ENCODE measurements around the gene C9orf50.

Gene C9orf50

DNA sequence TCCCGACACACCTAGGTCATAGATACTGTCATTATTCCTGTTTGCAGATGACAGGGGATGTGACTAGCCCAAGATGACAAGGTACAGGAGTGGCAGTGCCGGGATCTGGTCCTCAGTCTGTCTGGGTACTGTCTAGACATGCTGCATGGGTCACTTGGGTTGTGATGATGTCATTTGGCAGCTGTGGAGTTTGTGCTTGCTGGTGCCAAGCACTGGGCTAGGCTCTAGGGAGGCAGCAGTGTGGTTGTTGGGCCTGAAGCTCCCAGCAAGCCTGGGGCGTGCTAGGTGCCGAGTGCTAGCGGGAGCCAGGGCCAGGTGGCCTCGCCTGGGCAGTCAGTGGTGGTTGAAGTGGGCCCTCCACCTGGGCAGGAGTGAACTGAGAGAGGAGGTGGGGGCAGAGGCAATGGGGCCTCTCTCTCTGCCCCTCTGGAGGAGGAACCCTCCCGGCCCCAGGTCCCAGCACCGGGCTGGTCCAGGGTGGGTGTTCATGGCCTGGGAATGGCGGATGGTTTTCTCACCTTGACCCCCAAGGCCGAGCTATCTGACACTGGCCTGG is 29.9 kb upstream of the C9orf50 start:
- H3K36me3 ChIP-seq, result no peaks in the 10 kb centered on the region
- TF ChIP-seq, protein P1, sequence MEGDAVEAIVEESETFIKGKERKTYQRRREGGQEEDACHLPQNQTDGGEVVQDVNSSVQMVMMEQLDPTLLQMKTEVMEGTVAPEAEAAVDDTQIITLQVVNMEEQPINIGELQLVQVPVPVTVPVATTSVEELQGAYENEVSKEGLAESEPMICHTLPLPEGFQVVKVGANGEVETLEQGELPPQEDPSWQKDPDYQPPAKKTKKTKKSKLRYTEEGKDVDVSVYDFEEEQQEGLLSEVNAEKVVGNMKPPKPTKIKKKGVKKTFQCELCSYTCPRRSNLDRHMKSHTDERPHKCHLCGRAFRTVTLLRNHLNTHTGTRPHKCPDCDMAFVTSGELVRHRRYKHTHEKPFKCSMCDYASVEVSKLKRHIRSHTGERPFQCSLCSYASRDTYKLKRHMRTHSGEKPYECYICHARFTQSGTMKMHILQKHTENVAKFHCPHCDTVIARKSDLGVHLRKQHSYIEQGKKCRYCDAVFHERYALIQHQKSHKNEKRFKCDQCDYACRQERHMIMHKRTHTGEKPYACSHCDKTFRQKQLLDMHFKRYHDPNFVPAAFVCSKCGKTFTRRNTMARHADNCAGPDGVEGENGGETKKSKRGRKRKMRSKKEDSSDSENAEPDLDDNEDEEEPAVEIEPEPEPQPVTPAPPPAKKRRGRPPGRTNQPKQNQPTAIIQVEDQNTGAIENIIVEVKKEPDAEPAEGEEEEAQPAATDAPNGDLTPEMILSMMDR (IDR thresholded peaks at IDR 0.05; ENCODE audit: low read depth, low read length), result no peak
- H3K27me3 ChIP-seq (ENCODE audit: insufficient read depth, low read depth, severe bottlenecking), result no peaks in the 10 kb centered on the region
- no peak for DNase-seq
- H3K4me3 ChIP-seq (ENCODE audit: low read depth, low read length), result no peak overlapping the region
- H3K9me3 ChIP-seq (ENCODE audit: severe bottlenecking), result no peaks in the 10 kb centered on the region
- H3K27ac ChIP-seq, result no peak overlapping the region

DNA sequence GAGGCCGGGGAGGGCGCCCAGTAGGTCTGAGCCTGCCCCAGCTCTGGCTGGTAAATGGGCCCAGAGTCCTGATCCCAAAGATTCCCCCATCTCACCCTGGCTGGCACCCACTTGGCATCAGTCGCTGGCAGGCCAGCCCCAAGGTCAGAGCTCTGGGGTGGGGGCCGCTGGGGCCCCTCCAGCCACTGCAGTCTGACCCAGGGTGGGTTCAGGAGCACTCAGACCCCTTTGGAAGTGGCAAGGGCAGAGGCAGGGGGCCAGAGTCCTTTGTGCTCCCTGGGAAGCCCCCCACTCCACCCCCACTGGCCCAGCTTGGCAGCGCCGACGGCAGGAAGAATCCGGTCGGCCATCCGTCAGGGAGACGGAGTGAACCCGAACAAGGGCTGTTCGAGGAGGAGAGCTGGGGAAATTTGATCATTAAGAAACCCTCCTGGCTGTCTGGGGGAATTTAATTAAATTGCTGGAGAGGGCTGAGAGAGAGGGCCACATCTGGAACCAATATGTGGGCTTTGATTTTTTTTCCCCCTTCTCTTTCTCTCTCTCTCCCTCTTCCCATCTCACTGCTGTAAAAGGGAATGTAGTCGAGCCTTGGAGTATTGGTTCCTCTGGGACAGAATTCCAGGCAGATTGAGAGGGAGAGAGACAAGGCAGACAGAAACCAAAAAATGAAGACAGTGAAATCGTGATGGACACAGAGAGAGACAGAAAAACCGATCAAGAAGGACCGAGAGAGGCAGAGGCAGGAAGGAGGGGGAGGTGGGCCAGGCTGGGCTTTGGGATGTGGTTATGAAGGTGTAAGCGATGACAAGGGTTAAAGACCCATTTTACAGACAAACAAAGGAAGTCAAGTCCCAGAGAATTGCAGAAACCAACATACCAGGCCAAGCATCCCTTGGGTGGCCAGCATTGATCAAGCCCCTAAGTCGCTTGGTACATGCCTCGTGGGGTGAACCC is 29.1 kb upstream of the C9orf50 start:
- TF ChIP-seq, protein P1 (IDR thresholded peaks at IDR 0.05; ENCODE audit: low read depth, low read length), result no peak
- DNase-seq, result no peak
- no peaks in the 10 kb centered on the region for H3K9me3 ChIP-seq (ENCODE audit: severe bottlenecking)
- no peaks in the 10 kb centered on the region for H3K27me3 ChIP-seq (ENCODE audit: insufficient read depth, low read depth, severe bottlenecking)
- no peak overlapping the region for H3K27ac ChIP-seq
- H3K36me3 ChIP-seq, result no peaks in the 10 kb centered on the region
- no peak overlapping the region for H3K4me3 ChIP-seq (ENCODE audit: low read depth, low read length)

DNA sequence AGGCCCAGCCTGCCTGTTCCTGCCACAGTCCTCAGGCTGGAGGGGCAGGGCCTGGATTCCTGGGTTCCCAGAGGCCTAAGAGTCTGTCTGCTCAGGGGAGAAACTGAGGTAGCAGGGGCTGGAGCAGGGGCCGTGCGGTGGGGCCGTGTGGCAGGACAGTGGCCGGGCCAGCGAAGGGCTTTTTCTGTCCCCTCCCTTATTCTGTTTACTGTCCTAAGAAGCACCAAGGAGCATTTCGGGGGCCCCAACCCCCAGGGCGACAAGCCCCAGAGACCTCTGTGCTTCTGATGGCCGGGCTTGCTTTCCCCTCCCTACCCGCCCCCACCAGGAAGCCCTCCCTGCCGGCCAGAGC is 27.8 kb upstream of the C9orf50 start:
- TF ChIP-seq, protein P1 (IDR thresholded peaks at IDR 0.05; ENCODE audit: low read depth, low read length), result no peak
- Histone ChIP-seq H3K27ac (no peak overlapping the region), H3K27me3 (ENCODE audit: insufficient read depth, low read depth, severe bottlenecking) (no peaks in the 10 kb centered on the region), H3K36me3 (no peaks in the 10 kb centered on the region), H3K9me3 (ENCODE audit: severe bottlenecking) (no peaks in the 10 kb centered on the region), H3K4me3 (ENCODE audit: low read depth, low read length) (no peak overlapping the region)
- no peak for DNase-seq

DNA sequence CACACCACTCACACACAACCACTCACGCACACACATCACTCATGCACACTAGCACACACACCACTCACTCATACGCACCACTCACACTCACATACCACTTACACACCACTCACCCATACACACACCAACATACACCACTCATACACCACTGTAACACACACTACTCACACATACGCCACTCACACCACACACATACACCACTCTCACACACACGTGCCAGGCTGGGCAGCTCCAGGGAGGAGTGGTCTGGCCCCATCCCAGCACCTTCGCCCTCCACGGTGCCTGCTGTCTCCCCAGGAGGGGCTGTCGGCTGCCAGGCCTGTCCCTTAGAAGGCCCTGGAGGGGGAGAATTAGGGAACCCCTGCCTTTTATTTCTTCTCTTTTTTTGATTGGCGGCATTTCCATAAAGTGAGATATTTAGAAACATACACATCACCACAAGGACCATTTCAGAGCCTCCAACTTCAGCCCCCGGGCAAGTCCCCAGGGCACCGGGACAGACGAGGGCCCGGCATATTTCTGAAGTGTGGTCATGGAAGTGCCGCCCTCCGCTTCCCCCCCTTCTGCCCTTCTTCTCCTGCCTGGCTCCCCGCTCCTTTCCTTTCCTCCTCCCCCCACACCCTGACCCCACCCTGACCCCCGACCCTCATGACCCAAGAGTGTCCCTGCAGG is 27.3 kb upstream of the C9orf50 start:
- no peak for DNase-seq
- Histone ChIP-seq H3K36me3 (no peaks in the 10 kb centered on the region), H3K4me3 (ENCODE audit: low read depth, low read length) (no peak overlapping the region), H3K9me3 (ENCODE audit: severe bottlenecking) (no peaks in the 10 kb centered on the region), H3K27me3 (ENCODE audit: insufficient read depth, low read depth, severe bottlenecking) (no peaks in the 10 kb centered on the region), H3K27ac (no peak overlapping the region)
- TF ChIP-seq, protein P1 (IDR thresholded peaks at IDR 0.05; ENCODE audit: low read depth, low read length), result no peak

DNA sequence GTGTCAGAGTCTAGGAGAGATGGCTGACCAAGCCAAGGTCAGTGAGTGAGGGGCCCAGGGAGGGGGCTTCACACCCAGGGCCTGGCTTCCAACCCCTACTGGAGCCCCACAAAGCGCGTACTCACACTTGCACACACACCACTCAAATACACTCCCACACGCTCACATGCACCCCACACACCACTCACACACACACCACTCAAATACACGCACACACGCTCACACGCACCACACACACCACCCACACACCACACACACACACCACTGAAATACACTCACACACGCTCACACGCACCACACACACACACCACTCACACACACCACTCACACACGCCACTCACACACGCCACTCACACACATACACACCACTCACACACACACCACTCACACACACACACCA is 26.7 kb upstream of the C9orf50 start:
- TF ChIP-seq, protein P1 (IDR thresholded peaks at IDR 0.05; ENCODE audit: low read depth, low read length), result no peak
- Histone ChIP-seq H3K36me3 (no peaks in the 10 kb centered on the region), H3K27me3 (ENCODE audit: insufficient read depth, low read depth, severe bottlenecking) (no peaks in the 10 kb centered on the region), H3K27ac (no peak overlapping the region), H3K4me3 (ENCODE audit: low read depth, low read length) (no peak overlapping the region), H3K9me3 (ENCODE audit: severe bottlenecking) (no peaks in the 10 kb centered on the region)
- DNase-seq, result no peak

Measured in WERI-Rb-1 (cell line).